Astrocyte of the spinal cord (primary cell): Measurements from ENCODE around the gene DMBX1.

Source experiments
- DNase-seq: peaks from one replicate; pipeline ENCODE4 v3.0.0; 2011; ENCODE audit warnings: low read depth, low spot score
- H3K4me3 ChIP-seq: 2 replicates; pipeline ENCODE4 v1.5.1; 2011; ENCODE audit warnings: low read depth, mild to moderate bottlenecking, low read length, moderate library complexity
- in situ Hi-C: cut with HindIII; loops from 2 replicates; pipeline ENCODE4 v1.10.0; 2017; ENCODE audit warnings: low sequenced_read_pairs
- TF ChIP-seq, protein P1 (sequence below): IDR thresholded peaks from 2 replicates; pipeline ENCODE4 v1.5.1; 2012; ENCODE audit warnings: low read depth, mild to moderate bottlenecking, low read length, inconsistent platforms

Gene DMBX1

DNA sequence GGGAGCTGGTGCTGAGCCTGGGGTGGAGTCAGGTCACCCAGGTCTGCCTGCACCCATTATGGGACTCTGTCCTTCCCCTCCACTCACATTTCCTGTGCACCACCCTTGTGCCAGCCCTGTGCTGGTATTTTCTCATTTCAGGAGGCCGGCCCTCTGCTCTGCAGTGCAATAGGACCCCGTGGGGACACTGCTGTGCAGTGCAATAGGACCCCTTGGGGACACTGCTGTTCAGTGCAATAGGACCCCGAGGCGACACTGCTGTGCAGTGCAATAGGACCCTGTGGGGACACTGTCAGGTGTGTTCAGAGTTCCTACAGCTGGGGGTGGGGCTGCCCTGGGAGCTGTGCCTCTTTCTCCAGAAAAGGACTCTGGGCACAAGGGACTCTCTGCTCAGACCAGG, 36.2 kb upstream of the DMBX1 start:
- TF ChIP-seq, protein P1, sequence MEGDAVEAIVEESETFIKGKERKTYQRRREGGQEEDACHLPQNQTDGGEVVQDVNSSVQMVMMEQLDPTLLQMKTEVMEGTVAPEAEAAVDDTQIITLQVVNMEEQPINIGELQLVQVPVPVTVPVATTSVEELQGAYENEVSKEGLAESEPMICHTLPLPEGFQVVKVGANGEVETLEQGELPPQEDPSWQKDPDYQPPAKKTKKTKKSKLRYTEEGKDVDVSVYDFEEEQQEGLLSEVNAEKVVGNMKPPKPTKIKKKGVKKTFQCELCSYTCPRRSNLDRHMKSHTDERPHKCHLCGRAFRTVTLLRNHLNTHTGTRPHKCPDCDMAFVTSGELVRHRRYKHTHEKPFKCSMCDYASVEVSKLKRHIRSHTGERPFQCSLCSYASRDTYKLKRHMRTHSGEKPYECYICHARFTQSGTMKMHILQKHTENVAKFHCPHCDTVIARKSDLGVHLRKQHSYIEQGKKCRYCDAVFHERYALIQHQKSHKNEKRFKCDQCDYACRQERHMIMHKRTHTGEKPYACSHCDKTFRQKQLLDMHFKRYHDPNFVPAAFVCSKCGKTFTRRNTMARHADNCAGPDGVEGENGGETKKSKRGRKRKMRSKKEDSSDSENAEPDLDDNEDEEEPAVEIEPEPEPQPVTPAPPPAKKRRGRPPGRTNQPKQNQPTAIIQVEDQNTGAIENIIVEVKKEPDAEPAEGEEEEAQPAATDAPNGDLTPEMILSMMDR: no peak
- no peak for DNase-seq
- in situ Hi-C loops: no loop called here
- H3K4me3 ChIP-seq: no peak overlapping the region

DNA sequence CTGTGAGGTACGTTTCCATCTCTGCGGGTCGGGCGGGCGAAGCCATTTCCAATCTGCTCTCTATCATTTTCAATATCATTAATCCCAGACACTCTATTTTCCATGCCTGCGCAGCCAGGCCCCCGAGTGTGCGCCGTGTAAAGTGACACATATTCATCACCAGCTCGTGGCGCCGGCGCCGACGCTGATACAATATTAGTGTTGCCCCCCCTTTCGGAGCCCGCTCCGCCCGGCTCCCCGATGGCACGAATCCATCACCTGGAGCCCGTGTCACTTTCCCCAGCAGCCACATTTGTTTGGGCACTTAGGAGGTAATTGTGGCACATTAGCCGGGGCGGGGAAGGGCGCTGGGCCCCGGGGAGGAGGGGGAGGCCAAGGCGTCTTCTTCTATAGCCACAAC, 33.7 kb upstream of the DMBX1 start:
- no peak overlapping the region for H3K4me3 ChIP-seq
- in situ Hi-C loops: no loop called here
- no peak for DNase-seq
- TF ChIP-seq, protein P1: no peak

DNA sequence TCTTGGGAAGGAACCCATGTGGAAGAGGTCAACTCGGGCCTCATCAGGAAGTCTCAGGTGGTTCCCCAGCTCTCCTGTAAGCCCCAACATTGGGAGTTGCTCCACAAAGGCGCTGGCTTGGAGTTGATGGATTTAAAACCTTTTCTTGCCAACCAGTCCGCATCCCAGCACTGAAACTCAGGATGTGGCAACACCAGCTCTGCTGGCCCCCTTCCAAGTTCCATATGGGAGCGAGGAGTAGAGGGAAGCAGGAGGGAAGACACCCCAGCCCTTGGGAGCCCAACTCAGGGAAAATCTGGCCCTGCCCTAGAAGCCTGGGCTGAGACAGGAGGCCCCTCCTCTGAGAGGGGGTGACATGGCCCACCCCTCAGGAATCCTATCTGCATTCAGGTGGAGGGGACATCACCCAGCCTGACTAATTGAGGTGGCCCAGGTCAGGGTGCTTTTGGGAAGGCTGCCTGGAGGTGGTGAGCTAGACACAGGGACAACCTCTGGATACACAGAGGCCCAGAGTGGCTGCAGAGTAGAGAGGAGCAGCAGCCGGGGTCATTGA, 33.1 kb upstream of the DMBX1 start:
- TF ChIP-seq, protein P1: no peak
- H3K4me3 ChIP-seq: no peak overlapping the region
- DNase-seq: no peak
- in situ Hi-C loops: no loop called here

DNA sequence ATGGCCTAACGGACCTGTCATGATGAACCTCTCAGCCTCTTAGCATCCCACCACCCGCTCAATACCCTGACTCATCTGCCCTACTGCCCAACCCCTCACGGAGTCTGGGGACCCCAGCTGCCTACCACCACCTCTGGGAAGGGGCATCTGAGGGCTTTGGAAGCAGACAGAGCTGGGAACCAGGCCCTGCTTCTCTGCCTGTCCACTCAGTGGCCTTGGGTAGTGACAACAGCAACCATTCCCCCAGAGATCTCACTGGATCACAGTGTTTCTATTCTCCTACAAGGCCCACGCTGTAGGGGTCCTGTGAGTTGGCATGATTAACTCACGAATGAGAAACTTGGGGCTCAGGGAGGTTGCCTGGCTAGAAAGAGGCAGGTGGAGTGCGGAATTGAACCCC, 32.5 kb upstream of the DMBX1 start:
- TF ChIP-seq, protein P1: no peak

DNA sequence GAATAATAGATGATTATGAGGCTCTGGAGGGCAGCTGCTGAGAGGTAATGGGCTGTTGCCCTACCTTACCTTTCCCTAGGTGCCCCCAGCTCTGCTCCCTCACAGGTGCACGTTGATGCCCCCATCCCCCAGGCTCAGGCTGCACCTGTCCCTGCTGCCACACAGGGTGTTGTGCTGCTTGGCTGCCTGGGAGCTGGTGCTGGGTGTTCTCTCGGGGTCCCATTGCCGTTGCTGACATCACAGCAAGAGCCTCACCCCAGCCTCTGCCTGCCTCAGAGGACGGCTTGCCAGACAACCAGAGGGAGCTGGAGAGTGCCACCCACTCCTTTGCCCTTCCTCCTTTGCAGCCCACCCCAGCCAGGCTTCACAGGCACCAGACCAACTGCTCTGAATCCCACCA, 31.4 kb upstream of the DMBX1 start:
- in situ Hi-C loops: no loop called here
- no peak overlapping the region for H3K4me3 ChIP-seq
- TF ChIP-seq, protein P1: no peak
- no peak for DNase-seq

More for the DNA sequence above, 32.5 kb upstream of the DMBX1 start:
- no peak overlapping the region for H3K4me3 ChIP-seq
- DNase-seq: no peak
- in situ Hi-C loops: no loop called here

DNA sequence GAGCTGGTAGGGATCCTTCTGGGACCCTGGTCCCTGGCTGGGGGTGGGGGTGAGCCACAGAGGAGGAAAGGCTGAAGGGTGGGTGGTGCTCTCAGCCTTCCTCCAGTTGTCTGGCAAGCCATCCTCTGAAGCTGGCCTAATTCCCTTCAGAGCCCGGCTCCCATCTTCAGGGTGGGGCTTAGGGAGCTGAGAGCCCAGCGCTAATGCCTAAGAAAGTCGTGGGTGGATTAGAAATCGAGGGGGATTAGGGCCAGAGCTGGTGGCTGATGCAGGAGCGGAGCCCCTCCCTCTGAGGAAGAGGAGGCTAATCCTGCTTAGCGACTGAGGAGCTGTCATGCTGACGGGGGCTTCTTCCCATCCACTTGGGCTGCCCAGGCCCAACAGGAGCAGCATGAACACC, 30.8 kb upstream of the DMBX1 start:
- H3K4me3 ChIP-seq: no peak overlapping the region
- no peak for DNase-seq
- TF ChIP-seq, protein P1: no peak
- in situ Hi-C loops: no loop called here

DNA sequence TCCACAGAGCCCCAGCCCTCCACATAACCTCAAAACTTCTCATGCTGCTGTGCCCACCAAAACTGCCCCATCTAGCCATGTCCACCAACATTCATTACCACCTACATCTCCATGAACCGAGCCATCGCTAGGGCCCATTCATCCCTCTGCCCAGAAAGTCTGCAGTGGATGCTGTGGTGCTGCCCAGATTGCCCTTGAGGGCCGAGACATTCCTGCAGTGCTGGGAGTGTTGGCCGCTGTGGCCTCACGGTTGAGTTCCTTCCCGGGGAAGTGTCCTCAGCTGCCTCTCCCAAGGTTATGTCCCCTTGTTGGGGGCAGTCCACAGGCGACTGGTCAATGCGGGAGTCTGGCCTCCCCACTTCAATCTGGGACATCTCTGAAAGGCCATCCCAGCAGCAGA, 30.3 kb upstream of the DMBX1 start:
- TF ChIP-seq, protein P1: no peak
- in situ Hi-C loops: no loop called here
- H3K4me3 ChIP-seq: no peak overlapping the region
- DNase-seq: no peak
